WTC11 (cell line): ENCODE data around the gene LAD1.

Experiments used
- ELF4 ChIP-seq: sonication (generic); formaldehyde crosslinking; IDR thresholded peaks from 2 replicates; pipeline ENCODE4 v1.8.1; 2022; ENCODE audit warnings: low read depth, mild to moderate bottlenecking, moderate library complexity, missing genetic modification reagents
- FOXJ3 ChIP-seq: sonication (generic); formaldehyde crosslinking; IDR thresholded peaks from 2 replicates; pipeline ENCODE4 v1.9.0; 2021; ENCODE audit warnings: missing genetic modification reagents, mild to moderate bottlenecking, borderline replicate concordance
- JUN ChIP-seq: sonication (generic); formaldehyde crosslinking; IDR thresholded peaks from 2 replicates; pipeline ENCODE4 v1.8.0; 2023; ENCODE audit warnings: mild to moderate bottlenecking, missing genetic modification reagents
- ZNF423 ChIP-seq: fragments of 250-450 bp; sonication (Bioruptor Pico); IDR thresholded peaks from 2 replicates; pipeline ENCODE4 v2.1.2; 2022; ENCODE audit warnings: mild to moderate bottlenecking, moderate library complexity
- TF ChIP-seq, protein P1 (sequence below): sonication (generic); formaldehyde crosslinking; IDR thresholded peaks from 2 replicates; pipeline ENCODE4 v1.8.1; 2022; ENCODE audit warnings: missing genetic modification reagents, borderline replicate concordance
- TF ChIP-seq, protein P2 (sequence below): fragments of 200-600 bp; IDR thresholded peaks from 2 replicates; pipeline ENCODE4 v1.8.0; 2022; ENCODE audit warnings: antibody characterized with exemption
- TF ChIP-seq, protein P3 (sequence below): sonication (generic); formaldehyde crosslinking; IDR thresholded peaks from 2 replicates; pipeline ENCODE4 v1.8.1; 2022; ENCODE audit warnings: low read depth, missing genetic modification reagents, borderline replicate concordance
- TF ChIP-seq, protein P4 (sequence below): sonication (generic); formaldehyde crosslinking; IDR thresholded peaks from 2 replicates; pipeline ENCODE4 v1.8.0; 2022; ENCODE audit warnings: mild to moderate bottlenecking, missing genetic modification reagents
- TF ChIP-seq, protein P5 (sequence below): sonication (generic); formaldehyde crosslinking; IDR thresholded peaks from 2 replicates; pipeline ENCODE4 v1.8.1; 2022; ENCODE audit warnings: low read depth, mild to moderate bottlenecking, moderate library complexity, missing genetic modification reagents, borderline replicate concordance

DNA sequence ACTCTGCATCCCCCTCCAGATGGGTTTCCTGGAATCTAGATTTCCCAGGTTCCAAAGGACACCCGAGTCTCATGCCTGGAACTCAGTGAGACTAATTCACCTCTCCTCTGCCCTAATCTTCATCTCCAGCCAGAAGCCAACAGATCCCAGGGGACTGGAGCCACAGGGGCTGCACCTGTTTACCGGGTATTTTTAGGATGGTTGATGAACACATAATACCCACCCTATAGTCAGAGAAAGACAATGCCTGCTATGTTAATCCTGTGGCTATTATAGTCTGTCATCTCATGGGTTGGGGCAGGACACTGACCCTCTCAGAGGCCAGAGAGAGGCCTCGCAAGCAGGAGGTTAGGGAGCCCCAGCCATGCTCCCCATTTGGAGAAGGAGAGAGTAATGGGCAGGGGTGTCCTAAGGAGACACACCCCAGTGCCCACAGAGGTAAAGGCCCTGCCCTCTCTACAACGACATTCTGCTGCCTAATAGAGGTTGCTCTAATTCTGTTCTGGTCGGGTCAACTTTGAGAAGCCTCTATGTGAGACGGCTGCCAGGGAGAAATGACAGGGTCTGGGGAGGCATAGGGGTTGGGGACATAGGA lies 23.4 kb upstream of the LAD1 start:
- TF ChIP-seq, protein P1, sequence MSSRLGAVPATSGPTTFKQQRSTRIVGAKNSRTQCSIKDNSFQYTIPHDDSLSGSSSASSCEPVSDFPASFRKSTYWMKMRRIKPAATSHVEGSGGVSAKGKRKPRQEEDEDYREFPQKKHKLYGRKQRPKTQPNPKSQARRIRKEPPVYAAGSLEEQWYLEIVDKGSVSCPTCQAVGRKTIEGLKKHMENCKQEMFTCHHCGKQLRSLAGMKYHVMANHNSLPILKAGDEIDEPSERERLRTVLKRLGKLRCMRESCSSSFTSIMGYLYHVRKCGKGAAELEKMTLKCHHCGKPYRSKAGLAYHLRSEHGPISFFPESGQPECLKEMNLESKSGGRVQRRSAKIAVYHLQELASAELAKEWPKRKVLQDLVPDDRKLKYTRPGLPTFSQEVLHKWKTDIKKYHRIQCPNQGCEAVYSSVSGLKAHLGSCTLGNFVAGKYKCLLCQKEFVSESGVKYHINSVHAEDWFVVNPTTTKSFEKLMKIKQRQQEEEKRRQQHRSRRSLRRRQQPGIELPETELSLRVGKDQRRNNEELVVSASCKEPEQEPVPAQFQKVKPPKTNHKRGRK (CRISPR knock-in tag) = no peak
- TF ChIP-seq, protein P2, sequence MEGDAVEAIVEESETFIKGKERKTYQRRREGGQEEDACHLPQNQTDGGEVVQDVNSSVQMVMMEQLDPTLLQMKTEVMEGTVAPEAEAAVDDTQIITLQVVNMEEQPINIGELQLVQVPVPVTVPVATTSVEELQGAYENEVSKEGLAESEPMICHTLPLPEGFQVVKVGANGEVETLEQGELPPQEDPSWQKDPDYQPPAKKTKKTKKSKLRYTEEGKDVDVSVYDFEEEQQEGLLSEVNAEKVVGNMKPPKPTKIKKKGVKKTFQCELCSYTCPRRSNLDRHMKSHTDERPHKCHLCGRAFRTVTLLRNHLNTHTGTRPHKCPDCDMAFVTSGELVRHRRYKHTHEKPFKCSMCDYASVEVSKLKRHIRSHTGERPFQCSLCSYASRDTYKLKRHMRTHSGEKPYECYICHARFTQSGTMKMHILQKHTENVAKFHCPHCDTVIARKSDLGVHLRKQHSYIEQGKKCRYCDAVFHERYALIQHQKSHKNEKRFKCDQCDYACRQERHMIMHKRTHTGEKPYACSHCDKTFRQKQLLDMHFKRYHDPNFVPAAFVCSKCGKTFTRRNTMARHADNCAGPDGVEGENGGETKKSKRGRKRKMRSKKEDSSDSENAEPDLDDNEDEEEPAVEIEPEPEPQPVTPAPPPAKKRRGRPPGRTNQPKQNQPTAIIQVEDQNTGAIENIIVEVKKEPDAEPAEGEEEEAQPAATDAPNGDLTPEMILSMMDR = no peak
- TF ChIP-seq ELF4 (CRISPR knock-in tag) (no peak), FOXJ3 (CRISPR knock-in tag) (no peak), JUN (CRISPR knock-in tag) (no peak), ZNF423 (CRISPR knock-in tag) (no peak)
- TF ChIP-seq, protein P3, sequence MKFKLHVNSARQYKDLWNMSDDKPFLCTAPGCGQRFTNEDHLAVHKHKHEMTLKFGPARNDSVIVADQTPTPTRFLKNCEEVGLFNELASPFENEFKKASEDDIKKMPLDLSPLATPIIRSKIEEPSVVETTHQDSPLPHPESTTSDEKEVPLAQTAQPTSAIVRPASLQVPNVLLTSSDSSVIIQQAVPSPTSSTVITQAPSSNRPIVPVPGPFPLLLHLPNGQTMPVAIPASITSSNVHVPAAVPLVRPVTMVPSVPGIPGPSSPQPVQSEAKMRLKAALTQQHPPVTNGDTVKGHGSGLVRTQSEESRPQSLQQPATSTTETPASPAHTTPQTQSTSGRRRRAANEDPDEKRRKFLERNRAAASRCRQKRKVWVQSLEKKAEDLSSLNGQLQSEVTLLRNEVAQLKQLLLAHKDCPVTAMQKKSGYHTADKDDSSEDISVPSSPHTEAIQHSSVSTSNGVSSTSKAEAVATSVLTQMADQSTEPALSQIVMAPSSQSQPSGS (CRISPR knock-in tag) = no peak
- TF ChIP-seq, protein P4, sequence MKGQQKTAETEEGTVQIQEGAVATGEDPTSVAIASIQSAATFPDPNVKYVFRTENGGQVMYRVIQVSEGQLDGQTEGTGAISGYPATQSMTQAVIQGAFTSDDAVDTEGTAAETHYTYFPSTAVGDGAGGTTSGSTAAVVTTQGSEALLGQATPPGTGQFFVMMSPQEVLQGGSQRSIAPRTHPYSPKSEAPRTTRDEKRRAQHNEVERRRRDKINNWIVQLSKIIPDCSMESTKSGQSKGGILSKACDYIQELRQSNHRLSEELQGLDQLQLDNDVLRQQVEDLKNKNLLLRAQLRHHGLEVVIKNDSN (CRISPR knock-in tag) = no peak
- TF ChIP-seq, protein P5, sequence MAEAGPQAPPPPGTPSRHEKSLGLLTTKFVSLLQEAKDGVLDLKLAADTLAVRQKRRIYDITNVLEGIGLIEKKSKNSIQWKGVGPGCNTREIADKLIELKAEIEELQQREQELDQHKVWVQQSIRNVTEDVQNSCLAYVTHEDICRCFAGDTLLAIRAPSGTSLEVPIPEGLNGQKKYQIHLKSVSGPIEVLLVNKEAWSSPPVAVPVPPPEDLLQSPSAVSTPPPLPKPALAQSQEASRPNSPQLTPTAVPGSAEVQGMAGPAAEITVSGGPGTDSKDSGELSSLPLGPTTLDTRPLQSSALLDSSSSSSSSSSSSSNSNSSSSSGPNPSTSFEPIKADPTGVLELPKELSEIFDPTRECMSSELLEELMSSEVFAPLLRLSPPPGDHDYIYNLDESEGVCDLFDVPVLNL (CRISPR knock-in tag) = no peak
